ENCODE measurements around the gene ALKBH2.

- no peak for TF ChIP-seq FOXK2 (IDR thresholded peaks at IDR 0.05)
- no peak for TF ChIP-seq CTBP1 (IDR thresholded peaks at IDR 0.05; ENCODE audit: borderline replicate concordance)
These were observed 6.3 kb upstream of the ALKBH2 start for GRCh38 chr12:109099431-109100020.

Measured in HEK293T (cell line).